A549 treated with CORT108297 at 1 μM for 4 hours (cell line): ENCODE measurements around the gene UPK3A. TPM values are rescaled to one million over a fixed set of nuclear protein-coding genes. Genes with fewer than 3 reads are reported as not detected.

Experiments
- total RNA-seq: library from RNA; stranded (reverse); fragments of 200-300 nt; extraction: Qiagen RNA extraction; gene quantifications from 5 replicates; pipeline ENCODE4 v1.2.3, GENCODE V29; 2022

The UPK3A gene
- not detected in 5 replicates for total RNA-seq

DNA sequence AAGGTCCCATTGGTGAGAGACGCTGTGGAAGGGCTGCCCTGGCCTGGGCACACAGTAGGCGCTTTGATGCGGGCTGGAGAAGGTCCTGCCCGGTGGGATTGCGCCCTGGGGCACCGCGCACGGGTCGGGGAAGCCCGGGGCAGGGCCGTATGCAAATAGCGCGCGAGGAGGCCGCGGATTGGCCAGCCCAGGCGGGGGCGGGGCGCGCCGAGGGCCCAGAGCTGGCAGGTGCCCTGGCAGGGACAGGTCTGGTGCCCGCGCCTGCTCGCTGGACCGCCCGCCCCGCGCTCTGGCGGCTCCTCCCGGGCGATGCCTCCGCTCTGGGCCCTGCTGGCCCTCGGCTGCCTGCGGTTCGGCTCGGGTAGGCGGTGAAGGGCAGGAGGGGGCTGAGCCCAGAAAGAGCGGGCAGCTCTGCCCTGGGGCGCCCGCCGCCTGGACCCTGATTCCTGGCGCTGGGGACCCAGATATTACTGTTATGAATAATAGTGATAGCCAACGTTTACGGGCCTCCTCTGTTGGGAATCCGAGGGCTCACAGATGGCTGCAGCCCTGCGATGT is at the start of gene UPK3A:
Gene UPK3A, plus strand, starts transcription at position 245 of the 558 bp plus-strand sequence. Its CDS starts 65 bp downstream, at position 310.

DNA sequence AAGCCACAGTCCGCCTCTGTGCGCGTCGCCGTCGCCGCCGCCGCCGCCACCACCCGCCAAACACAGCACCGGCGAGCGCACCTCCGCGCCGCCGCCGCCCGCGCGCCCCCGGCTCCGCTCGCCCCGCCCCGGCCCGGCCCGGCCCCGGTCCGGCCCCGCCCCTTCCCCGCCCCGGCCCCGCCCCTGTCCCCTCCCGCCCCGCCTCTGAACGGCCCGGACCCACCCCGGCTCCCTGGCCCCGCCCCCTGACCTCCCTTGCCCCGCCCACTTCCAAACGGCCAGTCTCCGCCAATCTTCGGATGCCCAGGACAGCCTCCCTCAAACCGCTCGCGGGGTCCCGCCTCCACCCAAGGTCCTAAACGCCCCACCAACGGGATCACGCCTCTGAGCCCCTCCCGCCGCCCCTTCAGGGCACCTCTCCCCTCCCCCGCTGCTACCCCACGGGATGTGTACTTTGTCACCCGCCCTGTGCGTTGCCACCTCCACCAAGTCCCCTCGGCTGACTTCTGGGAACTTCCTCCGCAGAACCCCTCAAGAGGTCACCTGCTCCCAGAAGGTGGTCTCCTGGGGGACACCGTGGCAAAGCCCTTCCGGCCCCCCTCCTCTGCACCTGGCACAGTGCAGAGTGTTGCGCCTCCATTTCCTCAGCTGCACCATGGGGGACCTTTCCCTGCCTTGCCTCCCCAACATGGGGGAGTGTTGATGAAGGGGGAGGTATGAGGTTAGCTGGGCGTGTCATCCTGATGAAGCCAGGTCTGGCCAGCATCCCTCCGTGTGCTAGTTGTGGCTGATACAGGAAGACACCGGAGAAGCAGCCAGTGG is 43.7 kb upstream of the UPK3A start, which contains the start of gene KIAA0930:
Gene KIAA0930, minus strand, starts transcription at position 85 of the 822 bp plus-strand sequence. CDS start 191 bp downstream, outside the sequence.

DNA sequence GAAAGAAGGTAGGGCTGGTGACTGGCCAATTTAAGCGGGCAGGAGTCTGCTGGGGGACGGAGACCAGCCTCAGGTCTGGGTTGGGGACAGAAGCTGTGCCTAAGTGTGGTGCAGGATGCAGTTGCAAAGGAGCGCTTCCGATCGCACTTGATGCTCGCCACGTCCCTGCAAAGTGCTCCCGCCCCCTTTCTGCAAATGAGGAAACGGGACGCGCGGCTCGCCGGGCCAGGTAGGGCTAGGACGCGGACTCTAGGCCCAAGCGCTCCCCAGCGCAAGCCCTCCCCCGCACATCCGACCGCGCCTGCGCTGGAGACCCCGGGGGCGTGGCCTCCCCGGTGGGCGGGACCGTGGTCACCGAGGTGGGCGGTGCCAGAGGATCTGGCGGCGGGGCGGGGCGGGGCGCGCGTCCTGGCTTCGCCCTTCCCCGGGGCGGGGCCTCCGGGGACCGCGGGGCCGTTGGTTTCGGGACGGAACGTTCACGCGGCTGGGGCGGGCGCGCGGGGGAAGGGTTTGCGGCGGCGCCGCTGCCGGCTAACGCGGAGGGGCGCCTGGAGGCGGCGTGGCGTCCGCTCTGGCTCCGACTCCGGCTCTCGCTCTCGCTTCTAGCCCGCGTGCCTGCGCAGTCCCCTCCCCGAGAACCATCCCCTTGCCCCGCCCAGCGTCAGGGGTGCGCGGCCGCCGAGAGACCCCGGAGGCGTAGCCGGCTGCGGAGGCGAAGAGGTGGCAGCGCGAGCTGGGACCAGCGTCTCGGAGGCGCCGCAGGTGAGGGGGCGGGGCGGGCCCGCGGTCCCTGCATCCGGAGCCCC is 24.9 kb downstream of the UPK3A start, which contains the start of gene FAM118A:
Gene FAM118A, plus strand, starts transcription at position 513 of the 806 bp plus-strand sequence. CDS start 12,446 bp downstream, outside the sequence.

Other genes starting within 250 kb of the UPK3A start
- 26.2 to 30.5 TPM (median 29.6 TPM) in 5 replicates for gene NUP50, start 121.0 kb upstream of the UPK3A start, total RNA-seq
- 70.7 to 94.9 TPM (median 93.3 TPM) in 5 replicates for gene KIAA0930, start 44.1 kb upstream of the UPK3A start, total RNA-seq
- gene FAM118A, start 25.0 kb downstream of the UPK3A start, total RNA-seq, result 9.3 to 12.3 TPM (median 10.2 TPM) in 5 replicates
- gene SMC1B, start 128.7 kb downstream of the UPK3A start, total RNA-seq, result 0.02 to 0.03 TPM (median 0.03 TPM) in 3 of 5 replicates, not detected in the others
- 1.9 to 3.1 TPM (median 2.3 TPM) in 5 replicates for gene RIBC2, start 128.7 kb downstream of the UPK3A start, total RNA-seq
- 35.9 to 51.1 TPM (median 49.6 TPM) in 5 replicates for gene FBLN1, start 217.9 kb downstream of the UPK3A start, total RNA-seq